ENCODE results near the gene ATP1A3. TPM values are rescaled to one million over a fixed set of nuclear protein-coding genes. Genes with fewer than 3 reads are reported as not detected.
"Not testable (repeated sequence)": the region's sequence is repeated elsewhere in the genome, so short reads cannot be mapped to it uniquely, and the experiment has no call there.

The ATP1A3 gene
- total and polyA plus RNA-seq, 4 donors = 0.09 to 0.40 (median 0.13) TPM

DNA sequence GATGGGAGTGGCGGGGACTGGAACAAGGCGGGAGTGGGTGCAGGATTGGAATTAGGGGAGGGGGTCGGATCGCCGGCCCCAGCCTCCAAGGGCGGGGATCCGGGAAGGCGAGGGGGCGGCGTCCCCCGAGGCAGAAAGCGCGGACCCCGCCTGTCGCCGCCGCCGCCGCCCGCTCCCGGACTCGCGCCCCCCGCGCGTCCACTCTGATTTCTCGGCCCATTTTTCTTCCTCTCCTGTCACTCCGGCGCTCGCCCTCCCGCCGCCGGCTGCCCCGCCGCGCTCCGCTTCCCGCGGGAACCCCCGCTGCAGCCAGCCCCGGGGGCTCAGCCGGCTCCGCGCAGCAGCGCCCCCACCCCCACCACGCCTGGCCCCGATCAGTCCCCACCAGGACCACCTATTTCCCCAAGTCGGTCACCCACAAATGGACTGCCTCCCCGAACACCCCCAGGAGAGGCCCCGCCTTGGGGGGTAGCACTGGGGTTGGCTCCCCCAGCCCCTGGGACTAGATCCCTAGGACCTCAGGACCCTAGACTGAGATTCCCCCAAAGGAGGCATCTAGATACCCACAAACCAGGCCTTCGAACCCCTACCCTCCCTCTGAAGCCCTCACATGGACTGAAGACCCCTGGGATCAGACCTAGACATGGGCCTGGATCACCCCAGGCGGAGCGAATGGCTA, 53.2 kb downstream of the ATP1A3 start:
- 9 to 14% methylated on average over 30 to 53 of the region's 53 CpGs for WGBS, 2 donors
- H3K4me1 ChIP-seq (ENCODE audit: control insufficient read depth in 5 of 5, insufficient read depth in 5 of 5, low read length in 5 of 5) = peaks cover 0 to 6% (median 0%) of the 10 kb centered on the region in 5 donors
- H3K9ac ChIP-seq (ENCODE audit: insufficient read depth in 1 of 2, low read length in 2 of 2) = no peak overlapping the region
- H3K9me3 ChIP-seq (ENCODE audit: control insufficient read depth in 4 of 4, insufficient read depth in 3 of 4, low read length in 3 of 4) = no peaks in the 10 kb centered on the region
- H3K27ac ChIP-seq (ENCODE audit: low read depth in 1 of 2, low read length in 1 of 2) = no peak overlapping the region
- no peak for ATAC-seq (ENCODE audit: insufficient read depth, low FRiP score)
- no peak for DNase-seq
- H3K4me3 ChIP-seq = peak overlapping the region; percentile 26
- no peak for TF ChIP-seq CTCF (IDR thresholded peaks at IDR 0.05; ENCODE audit: control extremely low read depth, extremely low read depth)
- H3K36me3 ChIP-seq (ENCODE audit: control insufficient read depth in 4 of 4, insufficient read depth in 4 of 4, low read length in 4 of 4) = no peaks in the 10 kb centered on the region
- peaks cover 0 to 22% (median 18%) of the 10 kb centered on the region in 3 donors for H3K27me3 ChIP-seq (ENCODE audit: control insufficient read depth in 3 of 3, insufficient read depth in 3 of 3, low read length in 2 of 3)

GRCh38 chr19:41939861-41940730, 53.9 kb downstream of the ATP1A3 start:
- Histone ChIP-seq H3K27me3 (ENCODE audit: control insufficient read depth in 3 of 3, insufficient read depth in 3 of 3, low read length in 2 of 3) (peaks cover 0 to 28% (median 23%) of the 10 kb centered on the region in 3 donors), H3K4me3 (peak overlapping the region; percentile 26), H3K36me3 (ENCODE audit: control insufficient read depth in 4 of 4, insufficient read depth in 4 of 4, low read length in 4 of 4) (no peaks in the 10 kb centered on the region), H3K9me3 (ENCODE audit: control insufficient read depth in 4 of 4, insufficient read depth in 3 of 4, low read length in 3 of 4) (no peaks in the 10 kb centered on the region), H3K27ac (ENCODE audit: low read depth in 1 of 2, low read length in 1 of 2) (no peak overlapping the region), H3K4me1 (ENCODE audit: control insufficient read depth in 5 of 5, insufficient read depth in 5 of 5, low read length in 5 of 5) (peaks cover 0 to 6% (median 0%) of the 10 kb centered on the region in 5 donors), H3K9ac (ENCODE audit: insufficient read depth in 1 of 2, low read length in 2 of 2) (no peak overlapping the region)
- DNase-seq (peak; percentile 45 to 64 (median 61)), ATAC-seq (ENCODE audit: insufficient read depth, low FRiP score) (no peak)
- no peak for TF ChIP-seq CTCF (IDR thresholded peaks at IDR 0.05; ENCODE audit: control extremely low read depth, extremely low read depth)
- WGBS, 2 donors = 2% methylated on average over 56 to 83 of the region's 83 CpGs

DNA sequence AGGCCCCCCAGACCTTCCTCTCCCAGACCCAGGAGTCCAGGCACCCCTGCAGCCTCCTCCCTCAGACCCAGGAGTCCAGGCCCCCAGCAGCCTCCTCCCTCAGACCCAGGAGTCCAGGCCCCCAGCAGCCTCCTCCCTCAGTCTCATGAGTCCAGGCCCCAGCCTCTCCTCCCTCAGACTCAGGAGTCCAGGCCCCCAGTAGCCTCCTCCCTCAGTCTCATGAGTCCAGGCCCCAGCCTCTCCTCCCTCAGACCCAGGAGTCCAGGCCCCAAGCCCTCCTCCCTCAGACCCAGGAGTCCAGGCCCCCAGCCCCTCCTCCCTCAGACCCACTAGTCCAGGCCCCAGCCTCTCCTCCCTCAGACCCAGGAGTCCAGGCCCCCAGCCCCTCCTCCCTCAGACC, 54.8 kb downstream of the ATP1A3 start:
- not testable (repeated sequence) for H3K9me3 ChIP-seq (ENCODE audit: control insufficient read depth in 4 of 4, insufficient read depth in 3 of 4, low read length in 3 of 4); ATAC-seq (ENCODE audit: insufficient read depth, low FRiP score); H3K36me3 ChIP-seq (ENCODE audit: control insufficient read depth in 4 of 4, insufficient read depth in 4 of 4, low read length in 4 of 4); H3K4me3 ChIP-seq; H3K27ac ChIP-seq (ENCODE audit: low read depth in 1 of 2, low read length in 1 of 2); H3K9ac ChIP-seq (ENCODE audit: insufficient read depth in 1 of 2, low read length in 2 of 2); DNase-seq; H3K4me1 ChIP-seq (ENCODE audit: control insufficient read depth in 5 of 5, insufficient read depth in 5 of 5, low read length in 5 of 5)
- H3K27me3 ChIP-seq (ENCODE audit: control insufficient read depth in 3 of 3, insufficient read depth in 3 of 3, low read length in 2 of 3) = peaks cover 0 to 33% (median 26%) of the 10 kb centered on the region in 3 donors

All from lung (tissue), 12 donors.